ENCODE data around the gene C16orf95.
"Not testable (repeated sequence)": the region's sequence is repeated elsewhere in the genome, so short reads cannot be mapped to it uniquely, and the experiment has no call there.

Gene C16orf95, protein sequence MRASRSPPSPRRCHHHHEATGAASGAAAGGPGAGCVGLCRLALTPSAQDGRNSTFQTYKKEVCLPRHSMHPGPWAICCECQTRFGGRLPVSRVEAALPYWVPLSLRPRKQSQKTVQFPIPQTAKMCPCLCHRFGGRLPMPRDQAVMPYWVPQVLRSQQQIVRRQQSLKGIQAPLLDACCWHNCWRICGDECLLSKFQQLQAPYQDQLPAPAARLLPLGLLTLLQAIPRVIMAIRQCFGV

DNA sequence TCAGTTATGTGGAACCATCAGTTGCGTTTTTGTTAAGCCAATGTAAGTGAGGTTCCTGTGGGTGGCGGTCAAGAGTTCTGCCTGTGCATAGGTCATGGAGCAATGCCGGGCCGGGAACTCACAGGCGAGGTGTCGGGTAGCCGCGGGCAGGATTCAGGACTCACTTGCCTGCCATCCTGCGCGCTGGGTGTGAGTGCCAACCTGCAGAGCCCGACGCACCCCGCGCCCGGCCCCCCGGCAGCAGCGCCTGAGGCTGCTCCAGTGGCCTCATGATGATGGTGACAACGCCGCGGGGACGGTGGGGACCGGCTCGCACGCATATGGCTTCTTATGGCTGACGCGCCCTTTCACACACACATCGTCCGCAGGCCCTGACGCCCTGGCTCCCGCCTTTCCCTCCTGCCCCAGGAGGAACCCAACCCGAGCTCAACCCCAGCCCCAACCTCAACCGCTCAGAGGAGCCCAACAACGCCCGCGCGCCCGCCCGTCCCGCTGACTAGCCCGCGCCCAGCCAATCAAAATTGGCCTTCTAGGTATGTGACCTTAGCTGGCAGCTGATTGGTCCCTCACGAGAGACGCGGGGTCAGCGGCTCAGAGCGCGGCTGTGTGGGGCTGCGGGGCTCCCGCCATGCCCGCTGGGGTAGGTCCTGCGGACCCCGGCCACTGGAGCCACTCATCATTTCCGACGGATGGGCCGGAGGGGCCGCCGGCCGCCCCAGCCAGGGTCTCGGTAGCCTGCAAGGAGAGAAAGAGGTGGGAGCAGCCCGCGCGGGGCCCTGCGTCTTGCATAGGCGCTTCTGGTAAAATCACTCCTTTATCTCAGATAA lies at the start of gene C16orf95:
Gene C16orf95, minus strand, starts transcription at position 470 of the 827 bp plus-strand sequence. Its CDS starts 150 bp downstream, at position 320.
- DNase-seq (ENCODE audit: low read depth), result peak; percentile 96

DNA sequence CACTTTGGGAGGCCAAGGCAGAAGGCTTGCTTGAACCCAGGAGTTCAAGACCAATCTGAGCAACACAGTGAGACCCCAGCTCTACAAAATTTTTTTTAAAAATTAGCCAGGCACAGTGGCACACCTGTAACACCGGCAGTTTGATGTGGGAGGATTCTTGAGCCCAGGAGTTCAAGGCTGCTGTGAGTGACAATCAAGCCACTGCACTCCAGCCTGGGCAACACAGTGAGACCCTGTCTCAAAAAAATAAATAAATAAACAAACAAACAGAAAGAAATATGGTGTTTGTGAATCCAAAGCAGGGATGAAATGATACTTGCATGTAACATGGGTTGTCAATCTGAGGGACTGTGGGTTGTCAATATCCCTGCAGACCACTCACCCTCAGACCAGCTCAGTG lies 49.7 kb upstream of the C16orf95 start:
- no peak for DNase-seq (ENCODE audit: low read depth)

DNA sequence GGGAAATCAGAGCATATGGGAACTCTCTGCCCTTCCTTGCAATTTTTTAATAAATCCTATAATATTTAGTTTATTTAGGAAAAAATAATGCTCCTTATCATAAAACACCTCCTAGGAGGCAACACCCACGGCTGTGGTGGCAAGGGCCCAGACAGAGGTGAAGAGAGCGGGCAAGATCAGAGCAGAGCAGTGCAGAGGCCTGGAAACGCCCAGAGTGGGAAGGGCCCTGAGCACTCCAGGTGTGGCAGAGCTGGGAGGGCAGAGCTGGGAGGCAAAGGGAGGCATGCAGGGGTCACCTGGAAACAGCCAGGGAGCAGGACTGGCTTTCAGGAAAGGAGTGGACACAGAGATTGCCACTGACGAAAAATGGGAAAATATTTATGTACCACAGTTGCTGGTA lies 49.1 kb upstream of the C16orf95 start:
- no peak for DNase-seq (ENCODE audit: low read depth)

DNA sequence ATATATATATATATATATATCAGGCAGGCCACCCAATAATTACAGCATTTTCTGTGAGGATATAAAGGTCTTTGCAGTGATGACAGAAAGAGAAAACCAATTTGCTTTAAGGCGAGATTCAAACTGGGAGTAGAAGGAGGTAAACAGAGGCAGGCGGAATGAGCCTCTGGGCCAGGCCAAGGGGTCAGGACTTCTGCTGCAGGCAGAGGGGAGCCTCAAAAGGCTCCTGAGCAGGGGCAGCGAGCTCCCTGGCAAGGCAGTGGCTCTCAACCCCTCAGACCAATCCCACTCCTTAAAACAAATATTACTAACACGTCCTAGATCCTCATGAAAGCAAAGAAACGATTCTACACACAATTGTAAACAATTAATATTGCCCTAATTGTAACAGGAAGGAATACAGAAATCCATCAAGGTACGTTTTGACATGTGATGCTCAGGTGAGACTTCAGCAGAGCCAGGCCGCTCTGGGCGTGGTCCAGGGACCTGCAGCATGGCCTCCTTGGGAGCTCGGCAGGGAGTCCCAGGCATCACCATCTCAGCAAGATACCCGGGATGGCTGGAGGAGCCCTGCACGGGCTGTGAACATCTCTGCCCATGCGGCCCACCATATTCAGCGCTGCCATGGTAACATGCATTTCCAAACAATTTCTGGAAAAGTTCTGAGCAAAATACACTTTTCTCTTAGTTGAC lies 48.0 kb upstream of the C16orf95 start:
- DNase-seq (ENCODE audit: low read depth), result no peak

DNA sequence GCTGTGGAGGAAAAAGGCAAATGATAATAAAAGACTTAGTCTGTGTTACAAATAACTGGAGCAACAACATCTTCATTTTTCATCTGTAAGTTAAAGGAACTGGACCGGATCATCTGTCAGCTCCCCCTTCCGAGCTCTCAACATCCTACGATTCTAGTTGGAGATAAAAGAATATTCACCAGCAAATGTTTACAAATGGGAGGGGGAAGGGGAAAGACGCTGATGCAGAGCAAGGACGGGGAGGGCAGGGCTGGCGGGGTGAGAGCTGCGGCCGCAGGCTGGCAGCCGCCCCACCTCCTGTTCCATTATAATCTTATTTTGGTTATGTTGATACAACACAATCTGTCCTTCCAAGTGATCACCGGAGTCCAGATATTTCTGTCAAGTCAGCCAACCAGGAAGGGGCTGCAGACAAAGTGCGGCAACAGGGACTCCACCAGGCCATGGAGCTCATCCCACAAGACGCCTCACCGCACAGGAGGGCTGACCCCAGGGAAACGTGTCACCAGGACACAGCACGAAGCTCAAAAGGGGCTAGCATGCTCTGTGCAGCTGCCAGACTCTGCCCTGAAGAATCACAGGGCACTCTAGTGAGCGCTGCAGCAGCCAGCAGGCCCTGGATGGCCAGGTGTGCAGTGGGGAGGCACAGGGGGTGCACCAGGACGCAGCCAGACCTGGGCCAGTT lies 46.7 kb upstream of the C16orf95 start:
- no peak for DNase-seq (ENCODE audit: low read depth)

DNA sequence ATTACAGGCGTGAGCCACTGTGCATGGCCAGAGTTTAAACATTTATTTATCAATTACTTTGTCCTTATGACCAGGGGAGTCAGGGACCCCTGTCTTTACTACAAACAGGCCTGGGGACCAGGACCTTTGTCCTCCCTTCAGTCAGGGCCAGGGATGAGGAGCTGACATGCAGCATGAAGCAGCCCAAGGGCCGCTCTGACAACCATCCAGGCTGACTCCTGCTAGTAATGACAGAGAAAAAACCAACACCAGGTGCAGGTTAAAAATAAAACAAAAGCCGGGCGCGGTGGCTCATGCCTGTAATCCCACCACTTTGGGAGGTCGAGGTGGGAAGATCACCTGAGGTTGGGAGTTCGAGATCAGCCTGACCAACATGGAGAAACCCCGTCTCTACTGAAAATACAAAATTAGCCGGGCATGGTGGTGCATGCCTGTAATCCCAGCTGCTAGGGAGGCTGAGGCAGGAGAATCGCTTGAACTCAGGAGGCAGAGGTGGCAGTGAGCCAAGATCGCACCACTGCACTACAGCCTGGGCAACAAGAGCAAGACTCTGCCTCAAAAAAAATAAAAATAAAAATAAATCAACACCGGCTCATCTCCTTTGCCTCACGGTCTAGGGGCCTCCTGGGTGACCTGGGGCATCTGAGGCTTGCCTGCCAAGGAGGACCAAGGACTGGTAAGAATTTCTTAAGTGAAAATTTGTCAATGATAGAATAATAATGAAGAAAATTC lies 45.8 kb upstream of the C16orf95 start:
- DNase-seq (ENCODE audit: low read depth), result not testable (repeated sequence)

DNA sequence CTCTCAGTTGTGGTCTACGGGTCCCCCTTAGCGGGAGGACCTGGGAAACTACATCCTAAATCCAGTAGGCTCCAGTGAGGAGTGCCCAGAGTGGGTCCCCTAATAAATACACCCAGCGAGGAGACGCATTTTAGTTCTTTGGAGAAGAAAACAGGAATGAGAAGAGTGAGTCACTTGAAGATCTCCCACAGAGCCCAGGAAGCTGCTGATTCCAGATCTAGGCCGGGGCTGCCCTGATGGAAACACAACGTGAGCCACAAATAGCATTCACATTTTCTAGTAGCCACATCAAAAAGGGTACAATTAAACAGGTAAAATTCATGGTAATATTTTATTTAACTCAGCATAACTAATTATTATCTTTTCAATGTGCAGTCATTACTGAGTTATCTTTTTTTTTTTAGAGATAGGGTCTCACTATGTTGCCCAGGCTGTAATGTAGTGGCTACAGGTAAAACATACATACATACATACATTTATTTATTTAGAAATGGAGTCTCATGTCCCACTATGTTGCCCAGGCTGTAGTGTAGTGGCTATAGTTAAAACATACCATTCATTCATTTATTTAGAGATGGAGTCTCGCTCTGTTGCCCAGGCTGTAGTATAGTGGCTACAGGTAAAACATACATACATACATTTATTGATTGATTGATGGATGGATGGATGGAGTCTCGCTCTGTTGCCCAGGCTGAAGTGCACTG lies 44.9 kb upstream of the C16orf95 start:
- no peak for DNase-seq (ENCODE audit: low read depth)

DNA sequence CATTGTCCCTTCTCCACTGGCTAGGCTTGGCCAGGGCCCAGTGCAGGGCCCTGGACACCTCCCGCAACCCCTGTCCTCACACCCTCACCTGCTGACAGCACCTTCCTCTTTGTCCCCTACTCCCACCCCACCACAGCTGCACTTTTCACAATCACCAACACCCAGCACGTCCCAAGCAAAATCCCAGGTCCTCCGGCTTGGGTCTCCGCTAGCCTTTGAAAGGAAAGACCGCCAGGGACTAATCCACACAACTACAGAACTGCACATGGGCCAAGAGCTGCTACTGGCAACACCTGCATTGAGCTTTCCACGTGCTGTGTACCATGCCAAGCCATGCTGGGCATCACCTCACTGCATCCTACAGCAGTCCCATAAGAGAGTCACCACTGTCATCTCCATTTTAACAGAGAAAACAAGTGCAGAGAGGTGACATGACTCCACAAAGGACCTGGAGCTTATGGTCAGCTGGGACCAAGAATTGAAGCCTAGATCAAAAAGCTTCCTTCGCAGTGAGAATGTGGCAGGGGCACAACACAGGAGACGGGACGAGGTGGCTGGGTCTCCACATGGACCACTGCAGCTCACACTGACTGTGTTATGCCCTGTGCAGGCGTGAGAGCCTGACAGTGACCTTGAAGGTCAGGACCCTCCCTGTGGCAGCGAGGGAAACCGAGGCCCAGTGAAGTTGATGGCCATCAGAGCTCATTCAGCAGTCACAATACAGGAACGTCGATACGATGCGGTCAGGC lies 43.8 kb upstream of the C16orf95 start:
- no peak for DNase-seq (ENCODE audit: low read depth)

DNA sequence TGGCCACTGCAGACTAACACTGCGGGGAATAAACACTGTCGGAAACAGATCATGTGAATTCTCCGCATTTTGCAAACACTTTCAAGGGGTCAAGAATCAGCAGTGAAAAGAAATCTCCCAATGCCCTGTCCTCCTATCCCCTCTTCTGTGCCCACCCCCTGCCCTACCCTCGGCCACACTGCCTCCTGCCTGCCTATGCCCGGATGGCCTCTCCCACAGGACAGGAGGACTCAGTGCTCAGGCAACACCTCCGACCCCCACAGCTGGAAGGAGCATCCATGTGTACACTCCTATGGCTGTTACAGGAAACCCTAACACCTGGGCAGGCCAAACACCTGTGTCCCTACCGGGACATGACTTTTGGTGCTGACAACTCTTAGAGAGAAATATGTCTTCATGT lies 41.9 kb upstream of the C16orf95 start:
- no peak for DNase-seq (ENCODE audit: low read depth)

DNA sequence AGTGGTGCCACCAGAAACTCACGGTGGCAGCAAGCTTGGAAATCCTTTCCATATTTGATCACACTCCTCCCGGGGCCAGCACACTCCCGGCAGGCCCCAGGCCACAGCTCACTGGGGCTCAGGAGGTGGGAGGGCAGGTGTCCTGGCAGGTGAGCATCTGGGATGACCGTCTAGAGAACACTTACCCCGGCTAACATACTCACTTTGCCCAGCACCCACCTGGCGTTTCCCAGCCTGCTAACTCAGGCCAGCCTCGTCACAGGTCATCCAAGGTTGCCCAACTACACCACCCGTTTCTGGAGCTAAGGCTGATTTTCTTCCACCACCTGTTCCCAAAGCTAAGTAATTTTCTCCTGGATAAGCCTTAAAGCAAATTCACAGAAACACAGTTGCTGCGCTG lies 41.5 kb upstream of the C16orf95 start:
- DNase-seq (ENCODE audit: low read depth), result no peak

DNA sequence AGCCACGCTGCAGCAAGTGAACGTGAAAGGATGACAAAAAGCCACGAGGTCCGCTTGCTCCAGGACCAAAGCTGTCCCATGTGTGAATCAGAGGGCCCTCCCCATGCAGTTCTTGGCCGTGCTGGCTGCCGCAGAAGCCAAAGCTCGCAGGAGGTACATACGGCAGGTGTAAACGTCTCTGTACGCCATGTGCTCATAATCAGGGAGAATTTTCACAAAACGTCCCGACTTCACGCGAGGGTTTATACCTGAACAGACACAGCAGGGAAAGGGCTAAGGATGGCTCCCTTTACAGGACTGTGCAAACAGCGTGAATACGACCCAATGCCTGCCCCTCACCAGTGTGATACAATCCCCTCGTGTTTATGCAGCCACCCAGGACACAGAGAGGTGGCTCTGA lies 41.1 kb upstream of the C16orf95 start:
- DNase-seq (ENCODE audit: low read depth), result no peak

DNA sequence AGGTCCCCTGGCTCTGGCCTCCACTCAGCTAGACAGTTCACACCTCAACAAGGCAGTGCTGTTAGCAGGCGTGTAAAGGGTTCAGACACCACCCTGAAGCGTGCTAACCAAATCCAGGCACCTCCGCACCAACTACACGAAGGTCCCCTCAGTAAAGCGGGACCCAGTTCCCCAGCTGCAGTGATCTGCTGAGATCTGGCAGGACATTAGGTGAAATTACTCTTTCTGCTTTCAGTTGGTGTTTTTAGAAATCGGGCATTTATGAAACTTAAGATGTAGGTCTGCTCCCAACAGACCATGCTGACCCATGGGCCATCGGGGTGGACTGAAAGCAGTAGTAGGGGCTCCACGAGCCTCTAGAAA lies 39.3 kb upstream of the C16orf95 start:
- DNase-seq (ENCODE audit: low read depth), result no peak

DNA sequence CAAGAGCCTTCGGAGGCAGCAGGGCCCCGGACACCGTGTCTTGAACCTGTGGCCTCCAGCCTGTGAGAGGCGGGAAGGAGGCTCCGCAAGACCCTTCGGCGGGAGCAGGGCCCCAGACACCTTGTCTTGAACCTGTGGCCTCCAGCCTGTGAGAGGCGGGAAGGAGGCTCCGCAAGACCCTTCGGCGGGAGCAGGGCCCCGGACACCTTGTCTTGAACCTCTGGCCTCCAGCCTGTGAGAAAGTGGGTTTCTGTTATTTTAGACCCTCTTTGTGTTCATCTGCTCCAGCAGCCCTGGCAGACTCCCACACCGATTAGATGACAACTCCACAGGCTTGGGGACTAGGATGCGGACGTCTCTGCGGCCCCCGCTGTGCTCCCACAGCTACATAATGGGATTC lies 36.4 kb upstream of the C16orf95 start:
- DNase-seq (ENCODE audit: low read depth), result no peak

DNA sequence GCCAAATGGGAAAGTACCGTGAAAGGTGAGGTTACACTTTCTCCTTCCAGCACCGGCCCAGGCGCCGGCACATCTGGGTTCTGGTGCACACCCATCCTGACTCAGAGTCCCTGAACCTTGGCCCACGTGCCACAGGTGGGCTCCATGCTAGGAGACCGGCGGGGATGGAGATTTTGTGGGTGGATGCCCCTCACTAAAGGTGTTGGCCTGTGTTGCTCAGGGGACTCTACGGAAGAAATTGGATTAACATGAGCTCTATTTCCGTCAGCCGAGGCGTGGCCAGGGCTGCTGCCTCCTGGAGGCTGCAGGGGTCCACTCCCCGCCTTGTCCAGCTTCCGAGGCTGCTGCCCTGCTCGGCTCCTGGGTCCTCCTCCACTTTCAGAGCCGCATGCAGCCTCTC lies 35.6 kb upstream of the C16orf95 start:
- no peak for DNase-seq (ENCODE audit: low read depth)

DNA sequence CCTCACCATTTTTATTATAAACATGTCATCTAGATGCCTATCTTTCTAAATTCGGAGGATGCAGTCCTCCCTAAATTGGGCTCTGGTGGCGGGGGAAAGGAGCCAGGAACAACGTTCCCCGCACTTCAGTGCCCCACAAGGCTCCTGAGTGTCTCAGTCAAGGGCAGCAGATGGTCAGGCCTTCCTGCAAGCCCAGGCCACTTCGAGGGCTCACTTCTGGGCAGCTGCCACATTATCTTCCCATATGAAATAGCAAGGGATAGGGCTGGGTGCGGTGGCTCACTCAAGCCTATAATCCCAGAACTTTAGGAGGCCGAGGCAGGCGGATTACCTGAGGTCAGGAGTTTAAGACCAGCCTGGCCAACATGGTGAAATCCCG lies 34.1 kb upstream of the C16orf95 start:
- no peak for DNase-seq (ENCODE audit: low read depth)

DNA sequence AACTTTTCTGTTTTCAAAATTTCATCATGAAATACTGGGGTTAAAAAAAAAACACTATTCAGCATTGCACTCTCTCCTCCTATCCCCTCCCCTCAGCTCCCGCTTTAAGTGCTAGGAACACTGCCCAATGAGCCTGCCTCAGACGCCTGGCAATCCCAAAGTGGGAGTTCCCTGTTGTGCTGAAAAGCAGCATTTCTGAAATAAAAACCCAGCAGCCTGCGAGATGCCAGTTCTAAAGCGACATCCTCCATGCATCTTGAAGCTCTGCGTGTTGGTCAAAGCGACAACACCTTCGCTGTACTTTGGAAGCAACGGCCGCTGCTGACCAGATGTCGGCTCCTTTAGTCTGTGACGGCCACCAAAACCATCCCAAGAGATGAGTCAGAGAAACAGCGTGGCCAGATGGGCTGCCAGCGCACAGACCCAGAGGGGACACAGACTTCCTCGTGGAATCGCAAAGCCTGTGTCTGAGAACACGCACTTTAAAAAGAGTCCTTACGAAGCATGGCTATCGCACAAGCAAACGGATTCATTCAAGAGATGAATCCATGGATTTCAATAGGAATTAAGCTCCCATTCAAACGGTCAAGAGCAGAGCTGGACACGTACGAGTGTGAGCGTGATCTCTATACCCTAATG lies 33.6 kb upstream of the C16orf95 start:
- no peak for DNase-seq (ENCODE audit: low read depth)

DNA sequence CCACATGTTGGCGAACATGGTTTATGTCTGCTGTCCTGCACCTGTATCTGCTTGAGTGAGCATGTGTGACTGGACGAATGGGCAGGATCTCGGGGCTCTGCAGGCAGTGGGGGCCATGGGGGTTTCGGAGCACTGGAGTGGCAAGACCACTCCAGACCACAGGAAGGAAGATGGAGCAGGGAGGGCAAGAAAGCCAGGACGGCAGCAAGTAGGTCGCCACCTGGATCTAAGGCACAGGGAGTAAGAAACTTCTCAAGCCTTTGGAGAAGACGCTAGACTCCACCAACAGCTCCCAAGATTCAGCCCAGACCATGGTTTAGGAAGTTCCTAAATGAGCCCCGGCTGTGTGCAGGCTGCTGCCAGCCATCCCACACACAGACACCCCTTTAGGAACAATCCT lies 32.8 kb upstream of the C16orf95 start:
- DNase-seq (ENCODE audit: low read depth), result no peak

DNA sequence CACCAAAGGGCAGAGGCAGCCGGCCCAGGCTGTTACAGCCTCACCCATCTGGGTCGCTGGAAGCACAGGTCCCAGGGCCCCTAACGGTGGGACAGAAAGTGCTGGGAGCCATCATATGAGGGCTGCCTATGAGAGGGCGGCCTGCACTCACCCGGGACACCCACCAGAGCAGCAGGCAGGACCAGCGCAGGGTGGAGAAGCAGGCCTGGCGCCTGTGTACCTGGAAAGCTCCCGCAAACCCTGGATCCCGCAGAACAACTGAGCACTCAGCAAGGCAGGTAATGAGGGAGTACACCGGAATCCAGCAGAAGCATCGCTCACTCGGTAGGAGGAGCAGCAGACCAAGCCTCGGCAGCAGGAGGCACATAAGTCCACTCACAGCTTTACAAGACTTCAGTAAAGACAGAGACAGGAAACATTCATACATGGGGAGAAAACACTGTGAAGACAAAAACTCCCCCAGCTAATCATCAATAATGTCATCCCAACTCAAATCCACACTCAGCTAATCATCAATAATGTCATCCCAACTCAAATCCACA lies 31.5 kb upstream of the C16orf95 start:
- no peak for DNase-seq (ENCODE audit: low read depth)

DNA sequence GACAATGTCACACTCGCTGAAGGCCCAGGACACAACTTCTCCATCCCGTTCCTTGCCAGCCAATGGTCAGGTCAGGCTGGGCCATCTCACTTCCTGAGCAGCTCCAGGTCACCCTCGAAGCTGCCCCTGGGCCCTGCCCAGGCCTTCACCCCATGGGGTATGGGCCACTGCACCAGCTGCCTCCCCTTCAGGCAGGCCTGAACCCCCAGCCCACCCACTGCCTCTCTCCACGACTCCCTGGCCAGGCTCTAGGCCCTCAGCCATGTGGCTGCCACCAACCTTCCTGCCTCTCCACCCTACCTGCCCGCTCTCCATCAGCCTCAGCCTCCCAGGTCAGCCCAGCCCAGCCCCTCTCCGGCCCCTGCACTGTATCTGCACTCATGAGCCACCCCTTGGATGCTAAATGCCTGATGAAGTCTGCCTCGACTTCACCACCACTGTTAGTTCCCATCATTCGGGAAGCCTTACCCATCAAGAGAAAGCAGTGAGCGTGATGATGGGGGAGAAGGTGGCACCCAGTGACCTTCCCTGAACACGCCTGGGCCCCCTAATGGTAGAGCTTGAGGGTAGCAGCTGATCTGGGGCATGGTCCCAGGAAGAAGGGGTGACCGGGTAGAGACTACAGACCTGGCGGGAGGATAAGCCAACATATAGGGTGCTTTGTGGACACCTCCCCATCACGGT lies 30.9 kb upstream of the C16orf95 start:
- DNase-seq (ENCODE audit: low read depth), result no peak
